H9 (cell line): Measurements from ENCODE around the gene ARHGEF1. TPM values are rescaled to one million over a fixed set of nuclear protein-coding genes. Genes with fewer than 3 reads are reported as not detected.

Experiments
- DNase-seq: peaks from one replicate; pipeline ENCODE4 v3.0.0-alpha.2; 2017
- H2AFZ ChIP-seq: one replicate; pipeline ENCODE4 v1.6.1; 2013; ENCODE audit warnings: mild to moderate bottlenecking, low read length, control low read depth, moderate library complexity
- H2AK5ac ChIP-seq: 2 replicates; pipeline ENCODE4 v1.6.1; 2013; ENCODE audit warnings: low read length, control low read depth, mixed read lengths; ENCODE audit not compliant: insufficient read length
- H2BK120ac ChIP-seq: one replicate; pipeline ENCODE4 v1.6.1; 2013; ENCODE audit warnings: low read depth, mild to moderate bottlenecking, low read length, control low read depth, inconsistent platforms; ENCODE audit not compliant: poor library complexity, severe bottlenecking
- H2BK12ac ChIP-seq: 2 replicates; pipeline ENCODE4 v1.6.1; 2013; ENCODE audit warnings: low read length, control low read depth, mixed read lengths, low read depth; ENCODE audit not compliant: insufficient read length
- H2BK15ac ChIP-seq: 2 replicates; pipeline ENCODE4 v1.6.1; 2013; ENCODE audit warnings: low read depth, low read length, control low read depth
- H2BK20ac ChIP-seq: one replicate; pipeline ENCODE4 v1.6.1; 2013; ENCODE audit warnings: low read depth, mild to moderate bottlenecking, low read length, control low read depth, inconsistent platforms; ENCODE audit not compliant: poor library complexity, severe bottlenecking
- H2BK5ac ChIP-seq: 2 replicates; pipeline ENCODE4 v1.6.1; 2013; ENCODE audit warnings: low read length, control low read depth, mixed read lengths; ENCODE audit not compliant: insufficient read length
- H3K14ac ChIP-seq: 2 replicates; pipeline ENCODE4 v1.6.1; 2013; ENCODE audit warnings: low read length, control low read depth; ENCODE audit not compliant: insufficient read depth
- H3K18ac ChIP-seq: 2 replicates; pipeline ENCODE4 v1.6.1; 2013; ENCODE audit warnings: low read depth, mild to moderate bottlenecking, mixed read lengths, low read length, control low read depth; ENCODE audit not compliant: insufficient read length
- H3K23ac ChIP-seq: 2 replicates; pipeline ENCODE4 v1.6.1; 2013; ENCODE audit warnings: low read length, control low read depth, mixed read lengths, low read depth; ENCODE audit not compliant: insufficient read length
- H3K23me2 ChIP-seq: 2 replicates; pipeline ENCODE4 v1.6.1; 2013; ENCODE audit warnings: low read depth, mild to moderate bottlenecking, mixed read lengths, low read length, control low read depth; ENCODE audit not compliant: insufficient read length, poor library complexity, severe bottlenecking
- H3K27ac ChIP-seq: 2 replicates; pipeline ENCODE4 v1.5.1; 2013; ENCODE audit warnings: low read length, control low read depth, mixed read lengths, low read depth; ENCODE audit not compliant: insufficient read length
- H3K27me3 ChIP-seq: 2 replicates; pipeline ENCODE4 v1.6.1; 2013; ENCODE audit warnings: low read length, control low read depth, inconsistent platforms; ENCODE audit not compliant: insufficient read depth
- H3K4ac ChIP-seq: 2 replicates; pipeline ENCODE4 v1.6.1; 2013; ENCODE audit warnings: low read depth, mild to moderate bottlenecking, control low read depth, inconsistent platforms, low read length, moderate library complexity
- H3K4me1 ChIP-seq: 2 replicates; pipeline ENCODE4 v1.6.1; 2013; ENCODE audit warnings: low read length, control low read depth, inconsistent platforms; ENCODE audit not compliant: insufficient read depth
- H3K4me2 ChIP-seq: 2 replicates; pipeline ENCODE4 v1.6.1; 2013; ENCODE audit warnings: low read length, control low read depth, mixed read lengths; ENCODE audit not compliant: insufficient read length, insufficient read depth
- H3K56ac ChIP-seq: 2 replicates; pipeline ENCODE4 v1.6.1; 2013; ENCODE audit warnings: low read depth, mild to moderate bottlenecking, mixed read lengths, low read length, control low read depth; ENCODE audit not compliant: insufficient read length
- H3K79me1 ChIP-seq: 2 replicates; pipeline ENCODE4 v1.6.1; 2013; ENCODE audit warnings: low read depth, mild to moderate bottlenecking, moderate library complexity, low read length, control low read depth, inconsistent platforms; ENCODE audit not compliant: insufficient read depth, poor library complexity, severe bottlenecking
- H3K79me2 ChIP-seq: 2 replicates; pipeline ENCODE4 v1.6.1; 2013; ENCODE audit warnings: low read length, control low read depth, inconsistent platforms; ENCODE audit not compliant: insufficient read depth
- H3K9ac ChIP-seq: 2 replicates; pipeline ENCODE4 v1.6.1; 2013; ENCODE audit warnings: low read length, control low read depth, mixed read lengths; ENCODE audit not compliant: insufficient read length; ENCODE audit errors: extremely low read depth
- H3K9me3 ChIP-seq: one replicate; pipeline ENCODE4 v1.6.1; 2013; ENCODE audit warnings: low read depth, low read length, inconsistent platforms; ENCODE audit not compliant: control insufficient read depth
- H3T11ph ChIP-seq: one replicate; pipeline ENCODE4 v1.6.1; 2013; ENCODE audit warnings: mild to moderate bottlenecking, low read length, control low read depth, inconsistent platforms
- H4K20me1 ChIP-seq: one replicate; pipeline ENCODE4 v1.6.1; 2013; ENCODE audit not compliant: control insufficient read depth, insufficient read length, insufficient read depth
- H4K5ac ChIP-seq: 2 replicates; pipeline ENCODE4 v1.6.1; 2013; ENCODE audit warnings: low read depth, mild to moderate bottlenecking, mixed read lengths, low read length, control low read depth; ENCODE audit not compliant: insufficient read length
- H4K8ac ChIP-seq: replicated peaks from 2 replicates; pipeline ENCODE4 v1.6.1; 2013; ENCODE audit warnings: low read length, control low read depth, mixed read lengths, low read depth; ENCODE audit not compliant: insufficient read length
- H4K91ac ChIP-seq: 2 replicates; pipeline ENCODE4 v1.6.1; 2013; ENCODE audit warnings: low read depth, mild to moderate bottlenecking, moderate library complexity, mixed read lengths, low read length, control low read depth; ENCODE audit not compliant: insufficient read length
- H3K27ac Mint-ChIP-seq, 3 experiments: 2 replicates in 2 of 3; 3 replicates in 1 of 3; pipeline ENCODE4 v1.8.0; 2020 to 2021; ENCODE audit warnings: mixed read lengths in 3 of 3, mild to moderate bottlenecking in 1 of 3, moderate library complexity in 1 of 3
- H3K27me3 Mint-ChIP-seq: 2 replicates; pipeline ENCODE4 v1.8.0; 2021; ENCODE audit warnings: low read depth, mild to moderate bottlenecking, moderate library complexity, mixed read lengths
- H3K36me3 Mint-ChIP-seq, 3 experiments: 2 replicates in 2 of 3; 3 replicates in 1 of 3; pipeline ENCODE4 v1.8.0; 2020 to 2021; ENCODE audit warnings: low read depth in 3 of 3, mixed read lengths in 3 of 3; ENCODE audit not compliant: insufficient read depth in 1 of 3
- H3K4me1 Mint-ChIP-seq, 2 experiments: 2 replicates each; pipeline ENCODE4 v1.8.0; 2020; ENCODE audit warnings: mixed read lengths in 2 of 2
- H3K4me3 Mint-ChIP-seq, 2 experiments: 2 replicates in 1 of 2; 3 replicates in 1 of 2; pipeline ENCODE4 v1.8.0; 2020 to 2021; ENCODE audit warnings: mild to moderate bottlenecking in 2 of 2, mixed read lengths in 2 of 2, moderate library complexity in 1 of 2
- H3K9me3 Mint-ChIP-seq, 2 experiments: 2 replicates in 1 of 2; 3 replicates in 1 of 2; pipeline ENCODE4 v1.8.0; 2020; ENCODE audit warnings: mild to moderate bottlenecking in 2 of 2, mixed read lengths in 2 of 2, moderate library complexity in 1 of 2
- WGBS: extraction: QIAGEN DNeasy Blood & Tissue Kit; methylation state at CpG from one replicate; pipeline ENCODE4 v1.1.7; 2013; ENCODE audit warnings: missing lambda C conversion rate, low lambda C conversion rate, mixed read lengths; ENCODE audit not compliant: insufficient read length; ENCODE audit errors: extremely low coverage; 5-methylcytosine and 5-hydroxymethylcytosine counted together
- total RNA-seq: library from RNA; stranded (reverse); gene quantifications from 2 replicates; pipeline ENCODE4 v1.2.1, GENCODE V29; 2021
- TF ChIP-seq, protein P1 (sequence below): fragments of 200-600 bp; sonication (generic); conservative IDR thresholded peaks from 3 replicates; pipeline ENCODE4 v1.8.0; 2021; ENCODE audit warnings: antibody characterized with exemption, mild to moderate bottlenecking

The ARHGEF1 gene
- total RNA-seq, 1 experiment from 2014 or later, result 50.3 TPM

DNA sequence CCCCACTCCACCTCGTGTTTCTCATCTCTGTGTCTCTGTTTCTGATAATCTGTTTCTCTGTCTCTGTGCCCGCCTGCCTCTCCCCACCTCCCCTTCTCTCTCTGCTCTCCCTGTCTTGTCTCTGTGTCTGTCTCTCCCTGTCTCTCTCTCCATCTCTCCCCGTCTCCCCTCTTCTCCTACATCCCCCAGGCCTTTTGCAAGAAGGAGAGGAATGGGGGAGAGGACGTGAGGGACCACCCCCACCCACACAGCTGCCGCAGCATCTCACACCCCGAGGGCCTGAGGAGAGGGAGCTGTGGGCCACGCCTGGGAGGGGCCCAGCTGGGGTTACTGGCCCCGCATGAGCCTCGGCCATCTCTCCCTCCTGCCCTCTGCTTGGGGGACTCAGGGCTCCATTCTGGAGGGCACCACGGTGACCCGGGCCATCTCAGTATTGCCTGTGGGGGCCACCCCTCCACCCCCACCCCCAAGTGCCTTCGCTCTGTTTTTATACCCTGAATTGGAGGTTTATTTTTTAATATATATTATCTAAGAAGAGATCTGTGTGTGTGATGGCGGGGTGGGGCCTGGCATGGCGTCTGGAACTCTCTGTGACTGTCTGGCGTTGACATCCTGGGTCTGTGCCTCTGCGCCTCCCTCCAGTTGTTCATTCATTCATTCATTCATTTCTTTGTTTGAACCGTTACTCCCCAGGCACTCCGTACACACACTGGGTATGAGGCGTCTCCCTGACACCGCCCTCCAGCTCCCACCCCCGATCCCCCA, 24.1 kb downstream of the ARHGEF1 start:
- H2BK5ac ChIP-seq, result no peak overlapping the region
- H2AFZ ChIP-seq, result no peak overlapping the region
- Mint-ChIP-seq H3K9me3 (peaks cover 0 to 2% of the 10 kb centered on the region in 2 experiments; a peak in 1 of 5 replicates), H3K27ac (no peak overlapping the region), H3K27me3 (peaks cover 3% of the 10 kb centered on the region), H3K4me1 (peaks cover 1 to 19% of the 10 kb centered on the region in 2 experiments; a peak in 2 of 4 replicates), H3K4me3 (no peak overlapping the region), H3K36me3 (peaks cover 15 to 41% (median 37%) of the 10 kb centered on the region in 3 experiments; a peak in 6 of 7 replicates)
- H3K23ac ChIP-seq, result no peak overlapping the region
- no peak overlapping the region for H4K5ac ChIP-seq
- DNase-seq, result no peak
- no peak overlapping the region for H2BK12ac ChIP-seq
- no peak overlapping the region for H3T11ph ChIP-seq
- no peaks in the 10 kb centered on the region for H3K23me2 ChIP-seq
- no peaks in the 10 kb centered on the region for H4K20me1 ChIP-seq
- H2AK5ac ChIP-seq, result no peak overlapping the region
- TF ChIP-seq, protein P1, sequence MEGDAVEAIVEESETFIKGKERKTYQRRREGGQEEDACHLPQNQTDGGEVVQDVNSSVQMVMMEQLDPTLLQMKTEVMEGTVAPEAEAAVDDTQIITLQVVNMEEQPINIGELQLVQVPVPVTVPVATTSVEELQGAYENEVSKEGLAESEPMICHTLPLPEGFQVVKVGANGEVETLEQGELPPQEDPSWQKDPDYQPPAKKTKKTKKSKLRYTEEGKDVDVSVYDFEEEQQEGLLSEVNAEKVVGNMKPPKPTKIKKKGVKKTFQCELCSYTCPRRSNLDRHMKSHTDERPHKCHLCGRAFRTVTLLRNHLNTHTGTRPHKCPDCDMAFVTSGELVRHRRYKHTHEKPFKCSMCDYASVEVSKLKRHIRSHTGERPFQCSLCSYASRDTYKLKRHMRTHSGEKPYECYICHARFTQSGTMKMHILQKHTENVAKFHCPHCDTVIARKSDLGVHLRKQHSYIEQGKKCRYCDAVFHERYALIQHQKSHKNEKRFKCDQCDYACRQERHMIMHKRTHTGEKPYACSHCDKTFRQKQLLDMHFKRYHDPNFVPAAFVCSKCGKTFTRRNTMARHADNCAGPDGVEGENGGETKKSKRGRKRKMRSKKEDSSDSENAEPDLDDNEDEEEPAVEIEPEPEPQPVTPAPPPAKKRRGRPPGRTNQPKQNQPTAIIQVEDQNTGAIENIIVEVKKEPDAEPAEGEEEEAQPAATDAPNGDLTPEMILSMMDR, result no peak
- no peak overlapping the region for H3K56ac ChIP-seq
- H4K91ac ChIP-seq, result no peak overlapping the region
- H3K27me3 ChIP-seq, result peaks cover 21% of the 10 kb centered on the region
- H2BK20ac ChIP-seq, result no peak overlapping the region
- H3K4ac ChIP-seq, result no peak overlapping the region
- H3K9ac ChIP-seq, result no peak overlapping the region
- H3K14ac ChIP-seq, result no peak overlapping the region; the same call in 1 of the 2 replicates
- no peak overlapping the region for H4K8ac ChIP-seq
- no peak overlapping the region for H3K27ac ChIP-seq
- WGBS, result no CpG with 5 or more reads among the region's 21 CpGs
- no peak overlapping the region for H3K18ac ChIP-seq
- H2BK120ac ChIP-seq, result no peak overlapping the region
- H3K79me1 ChIP-seq, result no peaks in the 10 kb centered on the region
- H3K79me2 ChIP-seq, result no peaks in the 10 kb centered on the region
- H2BK15ac ChIP-seq, result no peak overlapping the region
- no peaks in the 10 kb centered on the region for H3K9me3 ChIP-seq
- no peak overlapping the region for H3K4me2 ChIP-seq
- no peaks in the 10 kb centered on the region for H3K4me1 ChIP-seq
